GM21737 (cell line): ENCODE measurements around the gene RNASE13.

Experiments
- ATAC-seq: cut with Tn5 transposase; IDR thresholded peaks from one replicate; pipeline ENCODE4 v1.9.1; 2021; ENCODE audit warnings: mild to moderate bottlenecking, moderate library complexity; ENCODE audit not compliant: unreplicated experiment

The RNASE13 gene

GRCh38 chr14:21066882-21067502, 32.4 kb upstream of the RNASE13 start:
- no peak for ATAC-seq

GRCh38 chr14:21063479-21063878, 28.9 kb upstream of the RNASE13 start:
- no peak for ATAC-seq

- ATAC-seq: no peak
Measured at GRCh38 chr14:21061347-21061668, 26.7 kb upstream of the RNASE13 start.

- ATAC-seq: no peak
Measured at GRCh38 chr14:21060614-21061346, 26.2 kb upstream of the RNASE13 start.

GRCh38 chr14:21059842-21060613, 25.4 kb upstream of the RNASE13 start:
- ATAC-seq: no peak

GRCh38 chr14:21058903-21059302, 24.3 kb upstream of the RNASE13 start:
- ATAC-seq: no peak

GRCh38 chr14:21057803-21058675, 23.4 kb upstream of the RNASE13 start, which contains the start of gene RNASE8:
RNASE8 (plus strand) TSS chr14:21057822; CDS start chr14:21057893, 71 bp downstream.
- ATAC-seq: no peak

GRCh38 chr14:21056520-21057163, 22.0 kb upstream of the RNASE13 start:
- ATAC-seq: no peak

- ATAC-seq: no peak
Measured at GRCh38 chr14:21055432-21056117, 21.0 kb upstream of the RNASE13 start.

GRCh38 chr14:21054768-21055145, 20.1 kb upstream of the RNASE13 start:
- ATAC-seq: no peak

GRCh38 chr14:21054123-21054767, 19.6 kb upstream of the RNASE13 start:
- no peak for ATAC-seq

GRCh38 chr14:21053184-21054122, 18.8 kb upstream of the RNASE13 start:
- ATAC-seq: no peak

GRCh38 chr14:21050597-21050996, 16.0 kb upstream of the RNASE13 start:
- no peak for ATAC-seq

GRCh38 chr14:21049271-21049673, 14.7 kb upstream of the RNASE13 start:
- no peak for ATAC-seq

- ATAC-seq: no peak
Measured at GRCh38 chr14:21048638-21049037, 14.0 kb upstream of the RNASE13 start.

GRCh38 chr14:21047378-21047781, 12.8 kb upstream of the RNASE13 start:
- ATAC-seq: no peak

- ATAC-seq: no peak
Measured at GRCh38 chr14:21043974-21044618, 9.5 kb upstream of the RNASE13 start.
